Measurements from ENCODE around the gene LIN37.

LIN37 gene, protein sequence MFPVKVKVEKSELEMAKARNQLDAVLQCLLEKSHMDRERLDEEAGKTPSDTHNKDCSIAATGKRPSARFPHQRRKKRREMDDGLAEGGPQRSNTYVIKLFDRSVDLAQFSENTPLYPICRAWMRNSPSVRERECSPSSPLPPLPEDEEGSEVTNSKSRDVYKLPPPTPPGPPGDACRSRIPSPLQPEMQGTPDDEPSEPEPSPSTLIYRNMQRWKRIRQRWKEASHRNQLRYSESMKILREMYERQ

DNA sequence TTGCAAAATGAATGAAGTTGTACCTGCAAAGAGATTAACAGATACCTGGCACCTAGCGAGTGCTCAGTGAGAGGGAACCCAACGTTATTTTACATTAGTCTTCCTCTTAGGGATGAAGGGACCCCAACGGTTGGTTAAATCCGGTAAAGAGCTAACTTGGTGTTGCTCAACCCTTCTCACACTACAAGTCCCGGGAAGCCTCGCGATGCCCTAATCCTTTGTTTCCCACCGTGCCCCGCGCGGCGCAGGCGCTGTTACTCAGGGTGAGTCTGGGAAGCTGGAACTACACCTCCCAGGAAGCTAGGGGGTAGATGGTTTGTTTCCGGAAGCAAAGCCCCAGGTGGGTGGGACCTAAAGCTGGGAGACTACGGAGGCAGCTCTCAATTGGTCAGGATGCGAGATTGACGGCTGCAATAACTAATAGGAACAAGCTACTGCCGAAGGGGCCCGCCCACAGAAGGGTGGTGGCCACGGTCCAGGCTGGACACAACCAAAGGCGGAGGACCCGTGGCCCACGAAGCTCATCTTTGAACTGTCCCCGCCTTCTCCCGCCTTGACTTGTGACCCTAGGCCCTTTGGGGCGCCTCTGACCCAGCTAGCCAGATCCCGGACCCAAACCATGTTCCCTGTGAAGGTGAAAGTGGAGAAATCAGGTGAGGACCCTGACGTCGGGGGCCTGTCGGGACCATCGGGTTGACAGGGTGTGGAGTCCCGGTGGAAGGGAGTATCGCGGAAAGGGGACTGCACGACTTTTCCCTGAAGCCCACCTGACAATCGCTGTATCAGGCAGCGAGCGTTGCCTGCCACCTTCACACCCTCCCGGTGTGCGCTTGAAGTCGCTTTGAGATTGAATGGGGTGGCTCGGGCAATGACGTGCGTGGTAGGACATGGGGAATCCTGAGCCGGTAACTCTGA lies at the start of gene LIN37:
Gene LIN37, plus strand, starts transcription at position 471 of the 915 bp plus-strand sequence. Its CDS starts 149 bp downstream, at position 620.
- DNase-seq: peak; percentile 98

DNA sequence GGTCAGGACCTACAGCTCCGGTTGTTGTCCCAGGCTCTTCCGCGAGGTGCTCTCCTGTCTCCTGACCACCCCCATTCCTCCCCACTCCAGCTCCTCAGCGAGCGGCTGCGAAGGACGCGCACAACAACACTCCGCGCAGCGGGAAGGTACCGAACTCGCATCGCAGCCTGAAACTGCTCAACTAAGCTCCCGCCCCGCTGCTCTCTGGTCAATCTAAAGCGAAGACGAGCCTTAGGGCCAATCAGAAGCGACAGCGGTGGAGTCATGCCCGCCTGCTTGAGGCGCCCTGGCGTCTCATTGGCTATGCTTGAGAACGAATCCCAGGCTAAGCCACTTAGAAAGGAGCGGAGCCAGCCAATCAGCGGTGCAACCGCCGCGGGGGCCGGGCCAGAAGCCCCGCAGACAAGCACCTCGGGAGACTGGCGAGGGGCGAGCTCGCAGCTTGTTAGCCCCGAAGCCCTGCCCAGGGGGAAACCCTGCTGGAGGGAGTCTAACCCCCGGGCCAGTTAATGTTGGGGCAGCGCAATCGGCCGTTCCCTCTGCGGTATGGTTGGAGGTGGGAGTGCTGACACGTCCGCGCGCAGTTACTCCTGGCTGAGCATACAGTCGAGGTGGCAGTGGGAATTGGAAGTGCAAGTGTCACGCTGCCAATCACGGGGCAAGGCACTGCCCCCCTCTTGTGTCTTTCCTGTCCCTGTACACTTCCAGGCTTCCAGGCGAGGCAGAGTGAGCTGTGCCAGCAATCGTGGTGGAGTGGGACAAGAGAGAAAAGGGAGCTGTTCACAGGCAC lies 46.0 kb upstream of the LIN37 start:
- peak; percentile 93 for DNase-seq

DNA sequence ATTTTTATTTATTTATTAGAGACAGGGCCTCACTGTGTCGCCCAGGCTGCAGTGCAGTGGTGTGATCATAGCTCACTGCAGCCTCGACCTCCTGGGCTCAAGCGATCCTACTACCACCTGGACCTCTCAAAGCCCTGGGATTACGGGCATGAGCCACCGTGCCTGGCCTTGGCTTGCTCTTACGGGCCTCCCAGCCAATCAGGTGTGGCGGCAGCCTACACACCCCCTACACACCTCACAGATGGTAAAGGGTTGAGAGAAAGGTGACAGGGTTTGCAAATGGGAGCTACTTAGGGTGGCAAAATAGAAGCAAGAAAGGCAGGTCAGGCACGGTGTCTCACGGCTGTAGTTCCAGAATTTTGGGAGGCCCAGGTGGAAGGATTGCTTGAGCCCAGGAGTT lies 45.0 kb upstream of the LIN37 start:
- no peak for DNase-seq

DNA sequence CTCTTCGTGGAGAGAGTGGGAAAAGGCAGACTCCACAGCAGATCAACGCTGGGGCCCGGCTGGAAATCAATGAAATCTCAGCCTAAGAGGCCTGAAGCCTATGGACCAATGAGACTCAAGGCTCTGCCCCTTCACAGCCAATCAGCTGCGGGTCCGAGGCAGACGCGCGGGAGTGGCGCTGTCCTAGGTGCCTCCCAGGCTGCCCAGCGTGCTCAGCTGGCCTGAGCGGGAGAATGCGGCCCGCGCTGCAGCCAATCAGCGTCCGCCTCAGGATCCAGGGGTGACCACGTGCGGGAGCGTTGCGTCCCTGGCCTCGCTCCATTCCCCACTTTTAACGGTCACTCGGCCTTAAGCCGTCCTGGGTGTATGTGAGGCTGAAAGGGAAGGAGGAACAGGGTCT lies 44.2 kb upstream of the LIN37 start, which contains the start of gene ZBTB32:
Gene ZBTB32, plus strand, starts transcription at position 341 of the 400 bp plus-strand sequence. CDS start 10,069 bp downstream, outside the sequence.
- DNase-seq: no peak

DNA sequence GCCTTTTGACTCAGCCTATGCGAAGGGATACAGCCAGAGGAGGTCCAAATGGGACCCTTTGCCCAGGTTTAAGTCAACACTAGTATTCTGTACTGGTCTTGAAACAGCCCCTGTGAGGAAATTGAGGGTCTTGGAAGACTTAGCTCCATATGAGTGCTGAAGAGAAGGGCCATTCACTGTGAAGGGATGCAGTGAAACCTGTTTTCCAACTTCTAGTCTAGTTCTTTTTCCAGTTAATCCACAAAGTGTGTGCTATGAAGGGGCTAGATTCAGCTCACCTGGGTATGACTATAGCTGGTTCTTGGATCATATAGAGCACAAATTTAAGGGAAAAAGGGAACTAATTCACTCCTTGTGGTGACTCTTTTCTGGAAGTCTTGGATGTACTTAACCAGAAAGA lies 40.0 kb upstream of the LIN37 start:
- no peak for DNase-seq

DNA sequence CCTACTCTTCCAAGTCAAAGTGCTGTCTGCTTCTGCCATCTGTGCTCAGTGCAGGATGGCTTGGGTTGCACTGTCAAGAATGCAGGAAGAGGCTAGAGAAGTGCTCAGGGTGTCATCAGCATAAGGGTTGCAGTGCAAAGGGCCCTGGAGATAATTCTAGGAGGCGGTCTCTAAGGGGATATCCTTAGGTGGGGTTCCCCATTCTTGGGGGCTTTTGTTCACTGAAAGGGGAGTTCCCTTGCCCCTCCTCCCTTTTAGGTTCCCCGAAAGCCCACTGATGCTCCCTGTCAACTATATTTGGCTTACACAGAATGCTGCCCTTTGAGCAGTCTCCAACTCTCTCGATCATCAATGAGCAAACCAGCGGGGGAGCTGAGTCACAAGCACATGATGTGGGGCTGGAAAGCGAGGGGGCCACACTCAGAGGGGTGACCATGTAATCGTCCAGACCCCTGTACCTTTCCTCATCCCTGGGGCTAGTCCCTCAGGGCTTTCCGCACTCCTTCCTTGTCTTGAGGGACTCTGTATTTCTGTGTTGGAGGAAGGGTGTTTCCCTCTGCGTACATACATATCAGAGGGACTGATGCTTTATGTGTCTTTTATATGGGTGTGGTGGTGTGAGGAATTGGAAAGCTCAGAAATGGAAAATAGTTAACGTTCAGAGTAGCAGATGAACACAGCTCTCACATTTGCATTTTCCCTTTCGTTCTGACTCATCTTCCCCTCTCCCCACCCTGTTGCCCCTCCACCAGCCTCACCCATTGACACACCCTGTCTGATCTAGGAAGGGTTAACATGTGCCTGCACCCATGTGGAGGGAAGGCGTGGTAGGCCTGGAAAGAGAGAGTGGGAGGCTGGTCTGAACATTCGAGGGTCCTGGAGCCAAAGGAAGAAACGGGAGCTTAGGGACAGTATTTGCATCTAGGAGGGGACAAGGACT lies 37.3 kb upstream of the LIN37 start:
- peak; percentile 90 for DNase-seq

DNA sequence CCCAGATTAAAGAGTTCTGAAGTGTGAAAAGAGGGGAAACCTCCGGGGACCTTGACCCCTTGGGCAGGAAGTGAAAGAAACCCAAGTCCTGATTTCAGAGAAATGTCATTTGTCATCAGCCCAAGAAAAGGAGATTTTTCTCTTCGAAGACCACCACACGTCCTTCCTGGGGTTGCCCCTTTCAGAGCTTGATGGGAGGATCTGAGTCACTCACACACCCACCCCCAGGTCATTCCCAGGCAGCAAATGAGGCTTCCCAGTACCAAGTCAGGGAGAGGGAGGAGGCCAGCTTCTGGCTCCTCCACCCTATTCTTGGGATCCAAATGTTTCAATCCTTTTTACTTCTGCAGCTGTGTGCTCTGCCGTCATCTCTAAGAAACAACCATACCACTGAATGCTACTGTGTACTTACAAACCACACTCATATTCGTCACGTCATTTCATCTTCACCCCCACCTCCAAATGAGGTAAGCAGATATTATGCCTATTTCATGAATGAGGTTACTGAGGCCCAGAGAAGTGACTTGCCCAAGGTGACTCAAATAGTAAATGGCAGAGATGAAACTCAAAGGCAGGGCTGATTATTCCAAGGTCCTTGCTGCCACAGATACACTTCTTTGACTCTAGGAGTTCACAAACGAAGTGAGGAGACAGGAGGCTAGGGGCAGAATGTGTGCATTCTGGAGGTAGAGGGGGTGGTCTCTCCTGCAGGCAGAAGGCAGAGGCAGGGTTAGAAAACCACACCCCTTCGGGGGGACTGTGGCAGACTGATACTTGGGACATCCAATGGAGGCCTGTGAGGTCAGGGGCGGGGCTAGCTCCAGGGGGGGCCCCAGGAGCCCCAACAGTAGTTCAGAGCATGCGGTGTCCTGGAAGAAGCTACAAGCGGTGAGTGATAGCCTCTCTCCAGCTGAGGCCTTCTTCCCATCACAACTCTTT lies 35.5 kb upstream of the LIN37 start:
- DNase-seq: peak; percentile 89

DNA sequence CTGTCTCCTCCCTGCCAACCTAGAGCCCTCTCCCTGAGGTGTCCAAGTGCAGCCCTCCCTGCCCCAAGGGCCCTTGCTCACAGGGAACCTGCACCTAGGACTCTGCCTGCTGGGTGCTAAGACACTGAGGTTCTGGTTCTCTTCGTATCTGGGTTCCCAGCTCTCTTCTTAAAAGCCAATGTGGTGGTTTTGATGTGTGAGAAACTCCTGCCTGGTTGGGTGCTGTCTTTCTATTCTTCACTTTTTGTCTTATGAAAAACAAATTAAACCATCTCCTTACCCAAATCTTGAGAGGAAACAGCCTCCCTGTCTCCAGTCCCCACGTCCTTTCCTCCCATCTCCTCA lies 34.9 kb upstream of the LIN37 start:
- DNase-seq: no peak

DNA sequence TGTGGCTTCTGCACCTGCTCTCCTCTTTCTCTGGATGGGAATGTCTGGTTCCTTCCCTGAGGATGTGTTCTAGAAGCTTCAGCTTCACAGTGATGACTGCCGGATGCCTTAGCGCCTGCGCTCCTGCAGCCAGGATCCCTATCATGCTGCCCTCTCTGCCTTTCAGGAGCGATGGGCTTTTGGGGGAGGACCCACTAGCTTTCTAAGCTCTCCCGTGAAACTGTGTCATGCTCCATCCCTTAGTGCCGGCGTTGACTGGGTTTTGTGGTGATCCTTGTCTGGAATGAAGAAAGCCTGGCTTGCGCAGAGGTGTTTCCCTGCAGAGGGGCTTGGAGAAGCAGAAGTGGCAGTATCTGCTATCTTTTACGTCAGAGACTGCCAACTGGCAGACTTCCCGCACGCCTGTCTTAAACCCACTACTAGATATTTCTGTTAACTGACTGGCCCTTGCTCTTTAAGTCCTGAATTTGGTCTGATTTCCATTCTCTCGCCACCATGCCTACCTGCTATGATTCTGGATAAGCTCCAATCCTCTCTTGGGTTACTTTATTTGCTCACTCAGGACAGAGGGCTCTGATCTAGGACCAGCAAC lies 34.4 kb upstream of the LIN37 start:
- DNase-seq: no peak

DNA sequence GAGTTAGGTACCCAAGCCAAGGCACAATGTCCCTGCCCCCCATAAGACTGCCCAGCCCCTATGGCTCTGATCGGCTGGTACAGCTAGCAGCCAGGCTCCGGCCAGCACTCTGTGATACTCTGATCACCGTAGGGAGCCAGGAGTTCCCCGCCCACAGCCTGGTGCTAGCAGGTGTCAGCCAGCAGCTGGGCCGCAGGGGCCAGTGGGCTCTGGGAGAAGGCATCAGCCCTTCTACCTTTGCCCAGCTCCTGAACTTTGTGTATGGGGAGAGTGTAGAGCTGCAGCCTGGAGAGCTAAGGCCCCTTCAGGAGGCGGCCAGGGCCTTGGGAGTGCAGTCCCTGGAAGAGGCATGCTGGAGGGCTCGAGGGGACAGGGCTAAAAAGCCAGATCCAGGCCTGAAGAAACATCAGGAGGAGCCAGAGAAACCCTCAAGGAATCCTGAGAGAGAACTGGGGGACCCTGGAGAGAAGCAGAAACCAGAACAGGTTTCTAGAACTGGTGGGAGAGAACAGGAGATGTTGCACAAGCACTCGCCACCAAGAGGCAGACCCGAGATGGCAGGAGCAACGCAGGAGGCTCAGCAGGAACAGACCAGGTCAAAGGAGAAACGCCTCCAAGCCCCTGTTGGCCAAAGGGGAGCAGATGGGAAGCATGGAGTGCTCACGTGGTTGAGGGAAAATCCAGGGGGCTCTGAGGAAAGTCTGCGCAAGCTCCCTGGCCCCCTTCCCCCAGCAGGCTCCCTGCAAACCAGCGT lies 33.6 kb upstream of the LIN37 start:
- DNase-seq: no peak

DNA sequence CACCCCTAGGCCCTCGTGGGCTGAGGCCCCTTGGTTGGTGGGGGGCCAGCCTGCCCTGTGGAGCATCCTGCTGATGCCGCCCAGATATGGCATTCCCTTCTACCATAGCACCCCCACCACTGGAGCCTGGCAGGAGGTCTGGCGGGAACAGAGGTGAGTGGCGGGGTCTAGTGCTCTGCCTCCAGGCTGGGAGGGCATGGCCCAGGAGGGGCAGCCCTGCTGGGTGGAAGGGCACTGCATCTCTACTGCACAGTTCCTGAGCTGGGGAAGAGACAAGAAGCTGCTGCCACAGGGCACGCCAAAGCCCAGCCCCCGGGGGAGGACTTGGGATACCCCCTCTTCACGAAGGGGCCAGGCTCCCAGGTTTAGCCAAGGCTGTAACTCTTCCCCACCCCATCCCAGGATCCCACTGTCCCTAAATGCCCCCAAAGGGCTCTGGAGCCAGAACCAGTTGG lies 33.0 kb upstream of the LIN37 start:
- DNase-seq: no peak

DNA sequence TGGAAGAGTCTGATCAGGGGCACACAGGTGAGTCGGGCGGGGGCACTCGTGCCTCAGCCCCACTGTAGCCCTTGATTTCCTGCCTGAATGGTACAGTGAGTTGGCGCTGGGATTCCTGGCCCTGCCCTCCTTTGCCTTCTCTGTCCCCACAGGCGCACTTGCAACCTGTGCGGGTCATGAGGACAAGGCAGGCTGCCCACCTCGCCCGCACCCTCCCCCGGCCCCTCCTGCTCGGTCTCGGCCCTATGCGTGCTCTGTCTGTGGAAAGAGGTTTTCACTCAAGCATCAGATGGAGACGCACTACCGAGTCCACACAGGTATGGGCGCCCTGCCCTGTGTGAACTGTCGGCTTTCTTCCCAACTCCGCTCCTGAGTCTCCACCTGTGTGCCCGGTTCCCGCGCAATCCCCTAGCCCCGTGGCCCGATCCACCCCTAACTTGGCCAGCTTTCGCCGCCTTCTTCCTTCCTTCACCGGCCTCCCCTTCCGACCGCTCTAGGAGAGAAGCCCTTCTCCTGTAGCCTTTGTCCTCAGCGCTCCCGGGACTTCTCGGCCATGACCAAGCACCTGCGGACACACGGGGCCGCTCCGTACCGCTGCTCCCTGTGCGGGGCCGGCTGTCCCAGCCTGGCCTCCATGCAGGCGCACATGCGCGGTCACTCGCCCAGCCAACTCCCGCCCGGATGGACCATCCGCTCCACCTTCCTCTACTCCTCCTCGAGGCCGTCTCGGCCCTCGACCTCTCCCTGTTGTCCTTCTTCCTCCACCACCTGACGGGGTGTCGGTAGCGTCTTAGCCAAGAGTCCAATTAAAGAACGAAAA lies 32.2 kb upstream of the LIN37 start:
- peak; percentile 76 for DNase-seq

DNA sequence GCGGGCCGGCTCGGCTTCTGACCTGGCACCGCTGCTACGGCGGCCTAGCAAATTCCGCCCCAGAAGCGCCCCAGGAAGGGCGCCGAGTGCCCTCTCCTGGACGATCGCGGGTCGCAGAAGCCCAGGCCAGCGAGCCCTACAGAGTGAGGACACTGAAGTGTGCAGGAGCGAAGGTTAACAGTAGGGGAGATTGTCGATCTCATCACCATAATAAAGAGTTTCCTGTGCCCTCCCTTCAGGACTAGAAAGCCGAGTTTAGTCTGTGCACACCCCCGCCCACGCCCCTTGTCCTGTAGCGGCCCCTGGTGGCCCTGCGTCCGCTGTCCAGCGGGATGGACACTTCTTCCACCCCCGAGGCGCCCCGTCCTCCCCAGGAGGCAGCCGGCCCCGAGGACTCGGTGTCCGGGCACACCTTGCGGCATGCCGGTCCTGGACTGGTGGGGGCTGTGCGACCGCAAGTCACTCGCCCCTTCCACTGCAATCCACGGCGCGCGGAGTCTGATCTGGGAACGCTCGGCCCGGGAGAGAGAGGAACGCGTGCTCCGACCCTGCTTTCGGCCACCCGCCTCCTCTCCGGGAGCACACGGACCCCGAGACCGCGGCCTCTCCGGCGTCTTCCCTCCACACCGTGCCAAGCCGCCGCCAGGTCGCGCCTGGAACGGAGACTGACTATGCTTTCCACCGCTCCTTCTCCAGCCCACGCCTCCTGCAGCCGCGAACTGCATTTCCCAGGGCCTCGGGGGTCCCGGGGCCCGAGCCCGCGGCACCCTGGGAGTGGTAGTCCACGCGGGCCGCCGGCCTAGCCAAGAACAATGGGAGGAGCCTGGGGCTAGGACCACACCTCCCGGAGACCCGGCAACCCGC lies 31.3 kb upstream of the LIN37 start:
- DNase-seq: peak; percentile 97

DNA sequence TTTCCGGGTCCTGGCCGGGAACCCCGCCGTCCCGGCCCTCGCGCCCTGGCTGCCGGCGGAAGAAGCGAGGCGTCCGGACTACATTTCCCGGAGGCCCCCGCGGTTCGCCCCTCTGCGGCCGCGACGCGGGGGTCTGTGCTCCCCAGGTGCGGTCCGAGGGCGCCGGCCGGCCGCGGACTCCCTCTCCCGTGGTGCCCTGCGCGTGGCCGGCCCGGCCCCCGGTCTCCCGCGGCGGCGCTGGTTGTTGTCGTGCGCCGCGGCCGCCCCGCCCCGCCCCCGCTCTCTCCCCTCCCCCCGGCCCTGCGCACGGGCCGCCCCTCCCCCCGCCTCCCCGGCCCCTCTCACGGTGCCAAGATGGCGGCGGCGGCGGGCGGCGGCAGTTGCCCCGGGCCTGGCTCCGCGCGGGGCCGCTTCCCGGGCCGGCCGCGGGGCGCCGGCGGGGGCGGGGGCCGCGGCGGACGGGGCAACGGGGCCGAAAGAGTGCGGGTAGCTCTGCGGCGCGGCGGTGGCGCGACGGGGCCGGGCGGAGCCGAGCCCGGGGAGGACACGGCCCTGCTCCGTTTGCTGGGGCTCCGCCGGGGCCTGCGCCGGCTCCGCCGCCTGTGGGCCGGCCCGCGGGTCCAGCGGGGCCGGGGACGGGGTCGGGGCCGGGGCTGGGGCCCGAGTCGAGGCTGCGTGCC lies 30.6 kb upstream of the LIN37 start, which contains the start of gene KMT2B:
Gene KMT2B, plus strand, starts transcription at position 339 of the 680 bp plus-strand sequence. Its CDS starts 16 bp downstream, at position 355.
- DNase-seq: no peak

DNA sequence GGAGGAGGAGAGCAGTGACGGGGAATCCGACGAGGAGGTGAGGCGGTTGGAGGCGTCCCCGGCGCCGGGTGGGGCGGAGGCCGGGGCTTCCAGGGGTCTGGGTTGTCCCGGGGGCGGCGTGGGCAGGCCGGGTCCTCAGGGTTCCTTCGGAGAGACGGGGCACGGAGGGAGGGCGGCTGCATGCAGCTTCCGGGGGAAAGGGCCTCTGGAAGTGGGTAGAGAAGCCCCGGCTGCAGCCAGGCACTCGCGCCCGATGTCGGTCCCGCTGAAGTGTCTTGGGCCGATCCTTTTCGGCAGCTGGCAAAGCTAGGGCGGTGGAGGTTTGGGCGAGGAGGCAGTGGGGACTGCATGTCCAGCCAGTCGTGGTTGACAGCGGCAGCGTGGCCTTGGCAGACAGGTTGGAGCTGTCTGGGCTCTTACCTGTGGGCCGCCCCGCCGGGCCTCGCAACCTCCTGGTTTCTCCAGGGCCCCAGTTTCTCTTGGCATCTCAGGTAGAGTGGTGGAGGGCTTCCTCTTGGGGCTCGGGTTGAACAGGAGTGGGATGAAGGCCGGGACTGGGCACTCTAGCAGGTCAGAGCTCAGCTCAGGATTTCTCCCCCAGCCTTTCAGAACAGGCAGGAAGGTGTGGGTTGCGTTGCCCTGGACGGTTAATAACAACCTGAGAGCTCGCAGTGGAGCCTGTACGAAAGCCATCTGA lies 29.9 kb upstream of the LIN37 start:
- peak; percentile 88 for DNase-seq
